GM23248 (cell line): ENCODE results near the gene AP2A2.

Experiments used
- EZH2 ChIP-seq: fragments of 200-600 bp; sonication (generic); IDR thresholded peaks from 2 replicates; pipeline ENCODE4 v1.6.1; 2018; ENCODE audit warnings: antibody characterized with exemption, mild to moderate bottlenecking; ENCODE audit not compliant: insufficient read depth, poor library complexity, severe bottlenecking
- EZH2phosphoT487 ChIP-seq: fragments of 200-600 bp; sonication (generic); IDR thresholded peaks from 2 replicates; pipeline ENCODE4 v1.6.1; 2018; ENCODE audit warnings: antibody characterized with exemption, moderate library complexity, mild to moderate bottlenecking, low read depth; ENCODE audit not compliant: insufficient read depth

DNA sequence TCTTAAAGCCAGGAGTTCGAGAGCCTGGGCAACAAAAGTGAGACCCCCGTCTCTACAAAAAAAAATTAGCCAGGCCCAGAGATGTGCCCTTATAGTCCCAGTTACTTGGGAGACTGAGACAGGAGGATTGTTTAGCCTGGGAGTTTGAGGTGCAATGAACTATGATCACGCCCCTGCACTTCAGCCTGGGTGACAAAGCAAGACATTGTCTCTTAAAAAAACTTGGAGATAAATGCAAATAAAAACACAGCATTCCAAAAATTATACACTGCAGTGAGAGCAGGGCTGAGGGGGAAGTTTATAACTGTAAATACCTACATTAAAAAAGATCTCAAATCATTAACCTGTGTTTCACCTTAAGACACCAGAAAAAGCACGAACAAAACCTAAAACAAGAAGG lies 22.1 kb downstream of the AP2A2 start:
- TF ChIP-seq EZH2, result no peak
- no peak for TF ChIP-seq EZH2phosphoT487
